Liver (tissue), 3 donors: ENCODE measurements around the gene GRK1.

ENCODE experiments used
- CTCF ChIP-seq: fragments of 150-350 bp; IDR thresholded peaks from 2 replicates; pipeline ENCODE4 v1.5.1; 2017; ENCODE audit warnings: improper control_type of control experiment, low read depth, low read length; ENCODE audit not compliant: missing input control
- NR2F2 ChIP-seq: IDR thresholded peaks from 2 replicates; pipeline ENCODE4 v1.6.1; 2016; ENCODE audit warnings: antibody characterized with exemption
- ZBTB33 ChIP-seq: IDR thresholded peaks from 2 replicates; pipeline ENCODE4 v1.6.1; 2016; ENCODE audit warnings: antibody characterized with exemption
- donor health status: healthy.
- donor health status: healthy.

- TF ChIP-seq CTCF (no peak), NR2F2 (no peak), ZBTB33 (no peak)
Measured at GRCh38 chr13:113786262-113786841, 119.3 kb downstream of the GRK1 start.
